Amygdala (tissue), 56 donors: ENCODE results near the gene NUS1.
"Not testable (repeated sequence)": the region's sequence is repeated elsewhere in the genome, so short reads cannot be mapped to it uniquely, and the experiment has no call there.

ENCODE experiments used
- DNase-seq, 56 donors: peaks; one replicate each; lab custom pipeline; 2025; lab: John Stamatoyannopoulos, UW

Gene NUS1

GRCh38 chr6:117674991-117675657 is at the start of gene NUS1:
NUS1 (plus strand) TSS chr6:117675469; CDS start chr6:117675671, 202 bp downstream.
- peak; percentile 69 to 99 (median 95) for DNase-seq

GRCh38 chr6:117627533-117627932 is 47.7 kb upstream of the NUS1 start:
- DNase-seq, result no peak

DNA sequence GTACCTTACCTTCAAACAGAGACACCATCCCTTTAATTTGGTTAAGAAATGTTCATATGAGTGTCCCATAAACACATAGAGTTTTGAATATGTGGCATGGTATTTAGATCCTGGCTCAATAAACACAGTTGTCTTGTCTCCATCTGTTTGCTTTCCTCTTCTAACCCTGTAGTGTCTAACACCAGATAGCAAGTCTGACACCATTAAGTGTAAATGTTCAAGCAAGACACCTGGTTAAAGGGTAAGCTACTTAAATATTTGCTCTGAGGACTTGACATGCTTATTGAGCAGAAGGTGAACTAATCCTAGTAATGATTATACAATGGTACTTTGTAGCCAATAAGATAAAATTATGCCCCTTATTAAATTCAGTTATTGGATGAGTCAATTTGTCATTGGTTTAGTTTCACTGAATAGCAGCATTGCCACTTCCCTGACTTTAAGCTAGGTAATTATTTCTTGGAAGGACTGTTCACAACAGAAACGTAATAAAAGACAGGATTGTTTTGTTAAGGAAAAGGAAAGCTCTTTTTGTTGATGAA is 46.1 kb upstream of the NUS1 start:
- DNase-seq, result no peak

- DNase-seq, result no peak
Observed at GRCh38 chr6:117637770-117638169, 37.5 kb upstream of the NUS1 start.

DNA sequence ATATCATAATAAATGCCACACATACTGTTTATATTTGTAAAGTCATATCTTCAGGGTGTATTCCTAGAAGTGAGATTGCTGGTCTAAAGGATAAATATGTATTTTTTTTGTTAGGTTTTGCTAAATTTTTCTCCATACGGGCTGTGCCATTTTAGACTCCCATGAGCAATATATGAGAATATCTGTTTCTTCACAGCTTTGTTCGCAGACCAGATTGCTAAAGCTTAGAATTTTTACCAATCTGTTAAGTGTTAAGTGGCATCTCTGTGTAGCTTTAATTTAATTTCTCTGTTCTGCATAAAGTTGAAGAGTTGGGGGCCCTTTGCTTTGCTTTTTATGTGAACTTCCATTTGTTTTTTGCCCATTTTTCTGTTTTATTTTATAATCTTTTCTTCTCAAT is 32.3 kb upstream of the NUS1 start:
- no peak for DNase-seq

GRCh38 chr6:117651984-117652383 is 23.3 kb upstream of the NUS1 start:
- not testable (repeated sequence) for DNase-seq

DNA sequence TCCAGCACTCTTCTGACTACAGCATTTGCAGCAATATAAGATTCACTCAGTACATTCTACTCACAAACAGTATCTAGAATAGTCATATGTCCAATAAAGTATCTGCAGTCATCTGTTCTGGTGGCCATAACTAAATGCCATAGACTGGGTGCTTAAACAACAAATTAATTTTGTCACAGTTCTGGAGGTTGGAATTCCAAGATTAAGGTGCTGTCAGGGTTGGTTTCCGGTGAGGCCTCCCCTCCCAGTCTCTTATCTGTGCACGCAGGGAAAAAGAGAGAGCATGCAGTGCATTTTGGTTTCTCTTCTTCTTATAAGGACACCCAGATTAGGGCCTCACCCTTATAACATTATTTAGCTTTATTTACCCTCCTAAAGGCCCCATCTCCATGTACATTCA is 21.3 kb upstream of the NUS1 start:
- DNase-seq, result no peak

- DNase-seq, result no peak
Observed at GRCh38 chr6:117655380-117655779, 19.9 kb upstream of the NUS1 start.

DNA sequence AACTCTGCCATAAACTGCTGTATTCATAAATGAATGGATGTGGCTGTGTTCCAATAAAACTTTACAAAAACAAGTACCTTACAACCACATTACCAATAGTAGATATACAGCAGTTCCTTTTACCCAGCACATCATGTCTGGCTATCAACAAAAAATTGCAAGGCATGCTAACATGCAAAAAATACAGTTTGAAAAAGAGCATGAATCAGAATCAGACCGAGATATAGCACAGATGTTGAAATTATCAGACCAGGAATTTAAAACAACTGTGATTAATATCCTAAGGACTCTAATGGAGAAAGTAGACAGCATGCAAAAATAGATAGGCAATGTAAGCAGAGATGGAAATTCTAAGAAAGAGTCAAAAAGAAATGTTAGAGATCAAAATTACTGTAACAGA is 8.4 kb upstream of the NUS1 start:
- DNase-seq, result no peak

DNA sequence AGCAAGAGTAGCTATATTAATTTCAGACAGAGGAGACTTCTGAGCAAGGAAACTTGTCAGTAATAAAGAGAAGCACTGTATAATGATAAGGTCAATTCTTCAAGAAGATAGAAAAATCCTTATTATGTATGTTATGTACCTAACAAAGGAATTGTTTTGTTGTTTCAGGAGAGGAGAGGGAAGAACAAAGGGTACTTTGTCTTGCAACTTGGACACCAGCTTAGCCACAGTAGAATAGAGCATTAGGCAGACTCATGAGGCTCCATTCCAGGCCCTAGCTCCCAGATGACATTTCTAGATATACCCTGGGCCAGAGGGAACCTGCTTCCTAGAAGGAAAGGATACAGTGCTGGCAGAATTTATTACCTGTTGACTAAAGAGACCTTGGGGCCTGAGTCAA is 6.5 kb upstream of the NUS1 start:
- peak in 1 of 56 donors; percentile 6 for DNase-seq

GRCh38 chr6:117674503-117674902 is 766 bp upstream of the NUS1 start:
- DNase-seq, result no peak

- peak in 7 of 56 donors; percentile 1 to 13 (median 4) for DNase-seq
Observed at GRCh38 chr6:117675658-117676301, 511 bp downstream of the NUS1 start.

DNA sequence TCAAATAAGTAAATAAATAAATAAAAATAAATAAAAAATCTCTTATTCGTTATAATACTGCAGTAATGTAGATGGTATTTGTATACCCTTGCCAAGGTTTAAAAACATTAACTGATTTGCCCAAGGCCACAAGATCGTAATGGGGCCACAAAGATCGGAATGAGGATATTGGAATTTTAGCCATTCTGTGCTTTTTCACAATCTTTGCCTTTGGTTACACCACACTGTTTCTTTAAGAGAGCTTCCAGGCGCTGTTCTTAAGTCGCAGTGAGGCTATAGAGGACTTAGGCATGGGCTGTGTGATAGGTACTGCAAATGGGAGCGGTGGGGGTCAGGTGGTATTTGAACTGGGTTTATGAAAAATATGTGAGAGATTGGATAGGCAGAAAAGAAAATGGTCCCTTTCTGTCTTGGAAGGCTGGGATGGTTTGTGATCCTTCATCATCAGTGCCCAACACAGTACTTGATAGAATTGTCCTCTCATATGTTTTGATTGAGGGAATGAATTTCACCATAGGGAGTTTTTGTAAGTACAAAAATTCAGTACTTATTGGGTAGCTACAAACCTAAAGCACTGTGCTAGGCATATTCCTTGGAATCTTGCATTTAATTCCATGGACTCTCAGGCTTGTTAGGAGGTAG is 1.4 kb downstream of the NUS1 start:
- no peak for DNase-seq

- DNase-seq, result no peak
Observed at GRCh38 chr6:117677553-117678141, 2.4 kb downstream of the NUS1 start.

GRCh38 chr6:117681162-117681741 is 6.0 kb downstream of the NUS1 start:
- DNase-seq, result no peak

DNA sequence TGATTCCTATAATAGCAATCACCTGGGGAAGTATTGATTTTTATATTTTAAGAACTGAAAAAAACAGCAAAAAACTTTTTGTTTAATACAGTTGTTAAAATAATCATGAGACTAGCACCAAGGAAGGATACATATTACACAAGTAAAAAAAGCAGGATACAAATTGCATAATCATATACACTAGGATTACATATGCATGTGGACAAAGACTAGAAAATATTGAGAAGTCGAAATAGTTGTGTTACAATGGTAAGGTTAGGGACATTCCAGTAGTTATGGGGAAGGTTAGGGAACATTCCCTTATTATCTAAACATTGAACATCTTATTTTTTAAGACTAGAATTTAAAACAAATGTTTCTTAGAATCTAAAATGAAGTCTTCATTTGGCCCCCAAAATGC is 9.5 kb downstream of the NUS1 start:
- DNase-seq, result no peak

- DNase-seq, result no peak
Observed at GRCh38 chr6:117685359-117685758, 10.1 kb downstream of the NUS1 start.

- DNase-seq, result no peak
Observed at GRCh38 chr6:117687021-117687648, 11.9 kb downstream of the NUS1 start.

DNA sequence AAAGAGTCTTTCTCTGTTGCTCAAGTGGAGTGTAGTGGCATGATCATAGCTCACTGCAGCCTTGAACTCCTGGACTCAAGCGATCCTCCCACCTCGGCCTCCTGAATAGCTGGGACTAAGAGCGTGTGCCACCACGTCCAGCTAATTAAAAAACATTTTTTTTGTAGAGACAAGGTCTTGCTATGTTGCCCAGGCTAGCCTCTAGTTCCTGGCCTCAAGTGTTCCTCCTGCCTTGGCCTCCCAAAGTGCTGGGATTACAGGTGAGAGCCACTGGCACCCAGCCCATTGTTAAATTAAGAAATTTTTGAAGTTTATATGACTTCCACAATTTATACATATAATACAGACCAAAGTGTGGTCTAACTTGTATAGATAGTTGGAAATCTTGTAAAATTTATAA is 14.3 kb downstream of the NUS1 start:
- not testable (repeated sequence) for DNase-seq

DNA sequence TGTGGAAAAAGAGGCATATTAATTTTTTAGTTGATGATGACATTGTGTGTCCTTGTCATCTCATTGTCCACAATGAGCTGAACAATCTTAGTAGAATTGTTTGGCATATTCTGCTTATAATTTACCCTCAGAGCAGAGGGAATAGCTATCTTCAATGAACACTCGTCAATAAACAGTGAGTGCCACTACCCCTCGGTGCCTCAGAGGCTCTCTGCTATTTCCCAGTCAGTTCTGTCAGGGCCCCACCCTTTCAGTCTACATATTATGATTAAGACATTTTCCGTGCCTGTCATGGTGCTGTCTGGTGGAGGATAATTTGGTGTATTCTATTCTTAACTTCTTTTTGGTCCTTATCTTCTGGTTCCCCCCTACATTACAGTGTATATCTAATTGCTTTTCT is 31.2 kb downstream of the NUS1 start:
- no peak for DNase-seq
